Activated CD4-positive, alpha-beta memory T cell treated with anti-CD3 and anti-CD28 coated beads, Interleukin-2, amount 10 ng/mL, durations not matched to agents 7 days and 5 days (primary cell): ENCODE measurements around the gene NACA. TPM values are rescaled to one million over a fixed set of nuclear protein-coding genes. Genes with fewer than 3 reads are reported as not detected.

Source experiments
- CTCF ChIA-PET: fragments of 350-600 bp; sonication (Branson Sonifier 250); formaldehyde crosslinking; loops from one replicate; lab custom pipeline; 2021; ENCODE audit warnings: antibody characterized with exemption, inconsistent platforms; lab: Charles Lee
- POLR2A ChIA-PET: fragments of 350-600 bp; sonication (Branson Sonifier 250); formaldehyde crosslinking; loops from one replicate; lab custom pipeline; 2021; ENCODE audit warnings: antibody characterized with exemption; lab: Charles Lee
- DNase-seq: peaks from one replicate; pipeline ENCODE4 v3.0.0-alpha.2; 2020
- H3K27ac Mint-ChIP-seq: one replicate; pipeline ENCODE4 v1.8.0; 2021; ENCODE audit warnings: mild to moderate bottlenecking, mixed read lengths
- H3K27me3 Mint-ChIP-seq: one replicate; pipeline ENCODE4 v1.8.0; 2021; ENCODE audit warnings: mixed read lengths
- H3K36me3 Mint-ChIP-seq: one replicate; pipeline ENCODE4 v1.8.0; 2021; ENCODE audit warnings: low read depth, mixed read lengths
- H3K4me1 Mint-ChIP-seq: one replicate; pipeline ENCODE4 v1.8.0; 2021; ENCODE audit warnings: mixed read lengths
- H3K4me3 Mint-ChIP-seq: one replicate; pipeline ENCODE4 v1.8.0; 2021; ENCODE audit warnings: mild to moderate bottlenecking, mixed read lengths
- H3K9me3 Mint-ChIP-seq: one replicate; pipeline ENCODE4 v1.8.0; 2021; ENCODE audit warnings: mixed read lengths
- total RNA-seq, 2 experiments: library from RNA; stranded (reverse); gene quantifications; one replicate each; pipeline ENCODE4 v1.2.3, GENCODE V29; 2021

NACA gene
- total RNA-seq, 2 experiments from 2014 or later = 826 to 860 TPM

GRCh38 chr12:56723352-56723751 is 1.7 kb downstream of the NACA start:
- Mint-ChIP-seq H3K4me3 (peak overlapping the region; percentile 94), H3K36me3 (peaks cover 86% of the 10 kb centered on the region), H3K9me3 (no peaks in the 10 kb centered on the region), H3K27me3 (no peaks in the 10 kb centered on the region), H3K27ac (peak overlapping the region; percentile 37), H3K4me1 (peaks cover 65% of the 10 kb centered on the region)
- POLR2A ChIA-PET = interaction anchor here (0.9 to 8.9 kb wide), 13 partner anchors 18 to 356 kb away, joined by 3 to 155 read pairs (median 3); partner anchors contain the start of genes ATP5F1B, BAZ2A and PTGES3
- CTCF ChIA-PET = interaction anchor here (0.6 to 1.2 kb wide), 2 partner anchors 34 to 353 kb away, joined by 3 to 5 read pairs; no protein-coding TSS in a partner anchor
- no peak for DNase-seq

DNA sequence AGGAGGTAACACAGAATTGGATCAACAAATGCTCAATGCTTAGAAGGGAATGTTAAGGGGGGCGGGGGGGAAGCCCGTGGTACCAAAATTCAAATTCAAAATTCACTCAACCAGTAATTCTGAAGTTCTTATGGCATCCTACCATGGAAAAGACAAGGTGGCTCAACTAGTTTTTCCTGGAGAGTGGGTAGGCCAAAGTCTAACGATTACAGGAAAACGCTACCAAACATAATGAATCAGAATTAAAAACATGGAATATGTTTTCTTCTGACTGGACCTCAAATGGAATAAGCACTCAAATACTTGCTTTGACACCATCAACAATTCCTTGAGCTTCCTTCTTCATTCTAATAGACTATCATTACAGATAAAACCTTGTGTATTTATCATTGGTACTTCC is 2.3 kb downstream of the NACA start:
- DNase-seq = no peak
- CTCF ChIA-PET = interaction anchor here (1.2 kb wide), 1 partner anchor 33 kb away, joined by 5 read pairs; no protein-coding TSS in a partner anchor
- H3K9me3 Mint-ChIP-seq = no peaks in the 10 kb centered on the region

GRCh38 chr12:56721721-56722120 is 3.4 kb downstream of the NACA start:
- Mint-ChIP-seq H3K36me3 (peaks cover 77% of the 10 kb centered on the region), H3K27ac (peak overlapping the region; percentile 65), H3K27me3 (no peaks in the 10 kb centered on the region), H3K9me3 (no peaks in the 10 kb centered on the region), H3K4me3 (peak overlapping the region; percentile 94), H3K4me1 (peaks cover 67% of the 10 kb centered on the region)
- no peak for DNase-seq
- CTCF ChIA-PET = interaction anchor here (0.5 to 1.5 kb wide), 3 partner anchors 11 to 38 kb away, joined by 3 to 4 read pairs (median 3); no protein-coding TSS in a partner anchor
- POLR2A ChIA-PET = interaction anchor here (0.8 to 8.9 kb wide), 3 partner anchors 11 to 76 kb away, joined by 3 to 155 read pairs (median 5); partner anchors contain the start of genes ATP5F1B and PTGES3

More for the DNA sequence above, 2.3 kb downstream of the NACA start:
- Mint-ChIP-seq H3K4me1 (peaks cover 65% of the 10 kb centered on the region), H3K27me3 (no peaks in the 10 kb centered on the region), H3K27ac (peak overlapping the region; percentile 44), H3K4me3 (peak overlapping the region; percentile 94), H3K36me3 (peaks cover 84% of the 10 kb centered on the region)
- POLR2A ChIA-PET = interaction anchor here (0.9 to 8.9 kb wide), 11 partner anchors 12 to 356 kb away, joined by 3 to 155 read pairs (median 3); partner anchors contain the start of genes ATP5F1B and PTGES3

DNA sequence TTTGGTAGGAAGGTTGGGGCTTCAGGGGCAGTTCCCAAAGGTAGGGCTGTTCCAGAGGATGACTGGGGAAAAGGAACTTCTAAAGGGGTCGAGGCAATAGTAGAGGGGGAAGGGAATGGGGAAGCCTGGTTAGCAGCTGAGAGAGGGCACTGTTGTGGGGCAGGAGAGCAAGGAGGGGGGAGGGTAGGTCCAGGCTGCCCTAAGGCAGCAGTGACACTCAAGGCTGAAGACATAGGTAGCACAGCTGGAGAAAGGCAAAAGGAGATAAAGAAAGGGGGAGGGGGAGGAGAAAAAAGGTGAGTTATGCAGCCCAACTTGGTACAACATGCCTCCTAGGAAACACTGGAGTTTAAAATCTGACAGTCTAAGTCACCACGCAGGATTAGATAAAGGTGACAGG is 3.9 kb downstream of the NACA start:
- no peaks in the 10 kb centered on the region for H3K27me3 Mint-ChIP-seq
- peaks cover 81% of the 10 kb centered on the region for H3K36me3 Mint-ChIP-seq
- ChIA-PET POLR2A (interaction anchor here (0.8 to 8.9 kb wide), 4 partner anchors 9 to 76 kb away, joined by 3 to 155 read pairs (median 5); partner anchors contain the start of genes ATP5F1B and PTGES3), CTCF (interaction anchor here (1.3 to 1.5 kb wide), 2 partner anchors 10 to 35 kb away, joined by 3 read pairs; no protein-coding TSS in a partner anchor)
- DNase-seq = no peak
- H3K4me3 Mint-ChIP-seq = peak overlapping the region; percentile 0
- H3K4me1 Mint-ChIP-seq = peaks cover 72% of the 10 kb centered on the region
- no peaks in the 10 kb centered on the region for H3K9me3 Mint-ChIP-seq
- H3K27ac Mint-ChIP-seq = peak overlapping the region; percentile 65

DNA sequence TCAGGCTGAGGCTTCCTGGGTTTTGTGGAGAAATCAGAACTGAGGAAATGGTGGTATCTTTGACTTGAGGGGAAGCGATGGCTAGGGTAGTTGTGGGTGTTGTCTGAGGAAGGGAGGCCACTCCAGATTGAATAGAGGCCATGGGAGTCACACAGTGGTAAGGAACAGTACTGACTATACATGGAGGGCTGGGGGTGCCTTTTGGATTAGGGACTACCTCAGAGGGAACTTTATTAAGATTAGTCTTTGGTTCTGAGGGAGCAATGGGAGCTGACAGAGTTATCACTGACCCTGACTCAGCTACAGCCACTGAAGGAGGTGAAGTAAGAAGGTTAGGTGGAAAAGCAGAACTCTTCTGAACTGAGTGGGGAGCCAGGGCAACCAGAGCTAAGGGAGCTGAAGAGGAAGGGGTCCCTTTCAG is 4.4 kb downstream of the NACA start:
- Mint-ChIP-seq H3K4me3 (peak overlapping the region; percentile 8), H3K36me3 (peaks cover 84% of the 10 kb centered on the region), H3K27ac (peak overlapping the region; percentile 65), H3K9me3 (no peaks in the 10 kb centered on the region), H3K4me1 (peaks cover 73% of the 10 kb centered on the region), H3K27me3 (no peaks in the 10 kb centered on the region)
- no peak for DNase-seq
- CTCF ChIA-PET = interaction anchor here (1.3 to 1.5 kb wide), 2 partner anchors 10 to 35 kb away, joined by 3 read pairs; no protein-coding TSS in a partner anchor
- POLR2A ChIA-PET = interaction anchor here (0.8 to 8.9 kb wide), 5 partner anchors 8 to 76 kb away, joined by 3 to 155 read pairs (median 4); partner anchors contain the start of genes ATP5F1B and PTGES3

DNA sequence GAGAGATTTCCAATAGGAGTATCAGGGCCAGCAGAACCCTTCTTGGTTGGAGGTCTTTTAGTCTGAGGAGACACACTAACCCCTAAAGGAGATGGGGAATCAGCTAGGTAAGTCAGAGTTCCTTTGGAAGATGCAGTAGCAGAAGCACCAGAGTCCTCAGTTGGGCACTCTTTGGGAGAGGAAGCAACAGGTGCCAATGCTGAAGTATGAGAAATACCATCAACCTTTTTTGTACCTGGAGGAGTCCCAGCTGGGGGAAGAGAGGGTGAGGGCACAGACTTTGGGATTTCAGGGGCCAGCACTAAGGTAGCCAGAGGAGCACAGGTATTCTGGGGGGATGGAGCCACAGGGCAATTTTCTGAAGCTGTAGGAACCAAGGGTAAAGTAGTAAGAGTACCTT is 6.0 kb downstream of the NACA start:
- ChIA-PET POLR2A (interaction anchor here (1.0 to 8.9 kb wide), 3 partner anchors 33 to 84 kb away, joined by 3 to 155 read pairs (median 3); partner anchors contain the start of gene PTGES3), CTCF (interaction anchor here (1.4 to 1.6 kb wide), 2 partner anchors 13 to 91 kb away, joined by 3 read pairs; no protein-coding TSS in a partner anchor)
- peaks cover 85% of the 10 kb centered on the region for H3K36me3 Mint-ChIP-seq
- no peak for DNase-seq
- no peaks in the 10 kb centered on the region for H3K9me3 Mint-ChIP-seq
- H3K27me3 Mint-ChIP-seq = no peaks in the 10 kb centered on the region
- H3K4me3 Mint-ChIP-seq = no peak overlapping the region
- peak overlapping the region; percentile 65 for H3K27ac Mint-ChIP-seq
- H3K4me1 Mint-ChIP-seq = peaks cover 73% of the 10 kb centered on the region

GRCh38 chr12:56718636-56719035 is 6.5 kb downstream of the NACA start:
- POLR2A ChIA-PET = interaction anchor here (1.0 to 8.9 kb wide), 3 partner anchors 33 to 84 kb away, joined by 3 to 155 read pairs (median 3); partner anchors contain the start of gene PTGES3
- no peak for DNase-seq
- Mint-ChIP-seq H3K9me3 (no peaks in the 10 kb centered on the region), H3K4me3 (no peak overlapping the region), H3K27ac (no peak overlapping the region), H3K36me3 (peaks cover 85% of the 10 kb centered on the region), H3K27me3 (no peaks in the 10 kb centered on the region), H3K4me1 (peaks cover 70% of the 10 kb centered on the region)
- CTCF ChIA-PET = interaction anchor here (0.7 to 1.6 kb wide), 4 partner anchors 14 to 90 kb away, joined by 3 read pairs; partner anchors contain the start of gene PTGES3

DNA sequence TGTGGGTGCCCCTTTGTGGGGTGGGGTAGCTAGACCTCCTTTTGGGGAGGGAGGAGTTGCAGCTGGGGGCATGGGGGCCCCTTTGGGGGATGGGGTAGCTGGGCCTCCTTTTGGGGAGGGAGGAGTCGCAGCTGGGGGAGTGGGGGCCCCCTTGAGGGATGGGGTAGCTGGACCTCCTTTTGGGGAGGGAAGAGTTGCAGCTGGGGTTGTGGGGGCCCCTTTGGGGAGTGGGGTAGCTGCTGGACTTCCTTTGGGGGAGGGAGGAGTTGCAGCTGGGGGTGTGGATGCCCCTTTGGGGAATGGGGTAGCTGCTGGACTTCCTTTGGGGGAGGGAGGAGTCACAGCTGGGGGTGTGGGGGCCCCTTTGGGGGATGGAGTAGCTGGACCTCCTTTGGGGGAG is 7.0 kb downstream of the NACA start:
- peaks cover 85% of the 10 kb centered on the region for H3K36me3 Mint-ChIP-seq
- H3K9me3 Mint-ChIP-seq = no peaks in the 10 kb centered on the region
- ChIA-PET POLR2A (interaction anchor here (1.0 to 8.9 kb wide), 4 partner anchors 8 to 55 kb away, joined by 3 to 155 read pairs (median 8); partner anchors contain the start of genes NACA and PTGES3), CTCF (interaction anchor here (0.6 to 1.6 kb wide), 8 partner anchors 9 to 893 kb away, joined by 3 to 5 read pairs (median 3); partner anchors contain the start of gene PTGES3)
- DNase-seq = no peak
- peaks cover 66% of the 10 kb centered on the region for H3K4me1 Mint-ChIP-seq
- H3K27me3 Mint-ChIP-seq = no peaks in the 10 kb centered on the region
- H3K4me3 Mint-ChIP-seq = no peak overlapping the region
- no peak overlapping the region for H3K27ac Mint-ChIP-seq

DNA sequence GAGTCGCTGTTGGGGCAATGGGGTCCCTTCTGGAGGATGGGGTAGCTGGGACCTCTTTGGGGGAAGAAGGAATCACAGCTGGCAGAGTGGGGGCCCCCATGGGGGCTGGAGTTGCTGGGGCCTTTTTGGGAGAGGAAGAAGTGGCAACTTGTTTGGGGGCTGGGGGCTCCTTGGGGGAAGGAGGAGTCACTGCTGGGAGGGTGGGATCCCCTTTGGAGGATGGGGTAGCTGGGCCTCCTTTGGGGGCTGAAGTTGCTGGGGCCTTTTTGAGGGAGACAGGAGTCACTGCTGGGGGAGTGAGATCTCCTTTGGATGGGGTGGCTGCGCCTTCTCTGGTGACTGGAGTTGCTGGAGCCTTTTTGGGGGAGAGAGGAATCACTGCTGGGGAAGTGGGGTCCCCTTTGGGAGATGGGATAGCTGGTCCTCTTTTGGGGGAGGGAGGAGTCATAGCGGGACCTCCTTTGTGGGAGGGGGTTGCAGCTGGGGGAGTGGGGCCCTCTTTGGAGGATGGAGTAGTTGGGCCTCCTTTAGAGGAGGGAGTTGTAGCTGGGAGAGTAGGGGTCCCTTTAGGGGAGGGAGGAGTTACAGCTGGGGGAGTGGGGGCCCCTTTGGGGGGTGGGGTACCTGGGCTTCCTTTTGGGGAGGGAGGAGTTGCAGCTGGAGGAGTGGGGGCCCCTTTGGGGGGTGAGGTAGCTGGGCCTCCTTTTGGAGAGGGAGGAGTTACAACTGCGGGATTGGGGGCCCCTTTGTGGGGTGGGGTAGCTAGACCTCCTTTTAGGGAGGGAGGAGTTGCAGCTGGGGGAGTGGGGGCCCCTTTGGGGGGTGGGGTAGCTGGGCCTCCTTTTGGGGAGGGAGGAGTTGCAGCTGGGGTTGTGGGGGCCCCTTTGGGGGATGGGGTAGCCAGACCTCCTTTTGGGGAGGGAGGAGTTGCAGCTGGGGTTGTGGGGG is 7.9 kb downstream of the NACA start:
- H3K9me3 Mint-ChIP-seq = no peaks in the 10 kb centered on the region
- peaks cover 56% of the 10 kb centered on the region for H3K4me1 Mint-ChIP-seq
- CTCF ChIA-PET = interaction anchor here (0.6 to 1.3 kb wide), 4 partner anchors 10 to 535 kb away, joined by 3 to 5 read pairs (median 3); no protein-coding TSS in a partner anchor
- DNase-seq = no peak
- H3K36me3 Mint-ChIP-seq = peaks cover 86% of the 10 kb centered on the region
- H3K27ac Mint-ChIP-seq = no peak overlapping the region
- POLR2A ChIA-PET = interaction anchor here (0.7 to 8.9 kb wide), 6 partner anchors 9 to 38 kb away, joined by 3 to 155 read pairs (median 4); partner anchors contain the start of genes NACA and PTGES3
- no peak overlapping the region for H3K4me3 Mint-ChIP-seq
- no peaks in the 10 kb centered on the region for H3K27me3 Mint-ChIP-seq

DNA sequence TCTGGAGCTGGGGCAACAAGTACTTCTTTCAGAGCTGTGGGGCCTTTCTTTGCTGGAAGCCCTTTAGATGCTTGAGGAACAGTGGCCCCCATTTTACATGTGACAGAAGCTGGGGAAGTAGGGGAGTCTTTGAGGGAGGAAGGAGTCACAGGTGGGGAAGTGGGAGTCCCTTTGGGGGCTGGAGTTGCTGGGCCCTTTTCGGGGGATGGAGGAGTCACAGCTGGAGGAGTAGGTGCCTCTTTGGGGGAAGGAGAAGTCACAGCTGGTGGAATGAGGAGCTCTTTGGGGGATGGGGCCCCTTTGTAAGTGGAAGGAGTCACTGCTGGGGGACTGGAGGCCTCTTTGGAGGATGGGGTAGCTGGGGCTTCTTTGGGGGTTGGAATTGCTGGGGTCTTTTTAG is 8.6 kb downstream of the NACA start:
- H3K9me3 Mint-ChIP-seq = no peaks in the 10 kb centered on the region
- CTCF ChIA-PET = no interaction called here
- no peak overlapping the region for H3K4me3 Mint-ChIP-seq
- H3K27me3 Mint-ChIP-seq = no peaks in the 10 kb centered on the region
- peak overlapping the region; percentile 60 for H3K27ac Mint-ChIP-seq
- peaks cover 49% of the 10 kb centered on the region for H3K4me1 Mint-ChIP-seq
- POLR2A ChIA-PET = interaction anchor here (0.7 to 8.9 kb wide), 6 partner anchors 10 to 37 kb away, joined by 3 to 155 read pairs (median 4); partner anchors contain the start of genes NACA and PTGES3
- peaks cover 82% of the 10 kb centered on the region for H3K36me3 Mint-ChIP-seq
- DNase-seq = no peak

DNA sequence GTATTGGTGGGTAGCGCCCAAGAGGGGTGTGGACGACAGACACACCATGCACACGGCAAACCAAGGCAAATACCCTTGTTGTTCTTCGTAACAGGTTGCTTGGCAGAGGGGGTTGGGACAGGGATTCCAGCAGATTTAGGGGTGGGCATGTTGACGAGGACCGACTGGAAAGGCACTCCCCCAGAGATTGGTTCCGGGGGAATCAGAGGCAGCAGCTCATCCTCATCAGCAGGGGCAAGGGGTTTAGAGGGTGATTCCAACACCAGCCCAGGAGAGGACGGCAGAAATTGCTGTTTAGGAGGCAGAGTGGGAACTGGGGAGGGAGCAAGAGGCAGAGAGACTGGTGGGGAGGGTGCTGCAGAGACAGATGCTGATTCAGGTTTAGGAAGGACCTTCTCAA is 9.3 kb downstream of the NACA start:
- Mint-ChIP-seq H3K36me3 (peaks cover 80% of the 10 kb centered on the region), H3K27ac (no peak overlapping the region), H3K4me3 (no peak overlapping the region)

More for the DNA sequence above, 9.3 kb downstream of the NACA start:
- H3K9me3 Mint-ChIP-seq = no peaks in the 10 kb centered on the region
- H3K4me1 Mint-ChIP-seq = peaks cover 42% of the 10 kb centered on the region
- H3K27me3 Mint-ChIP-seq = no peaks in the 10 kb centered on the region
- ChIA-PET CTCF (interaction anchor here (0.5 kb wide), 1 partner anchor 39 kb away, joined by 3 read pairs; no protein-coding TSS in a partner anchor), POLR2A (interaction anchor here (2.7 to 8.9 kb wide), 2 partner anchors 11 to 30 kb away, joined by 14 to 155 read pairs; partner anchors contain the start of genes NACA and PTGES3)
- no peak for DNase-seq
